Activated B cell treated with CpG ODN at 0.5 μM for 24 hours (primary cell): ENCODE results near the gene GALR1. TPM values are rescaled to one million over a fixed set of nuclear protein-coding genes. Genes with fewer than 3 reads are reported as not detected.
"Not testable (repeated sequence)": the region's sequence is repeated elsewhere in the genome, so short reads cannot be mapped to it uniquely, and the experiment has no call there.

Experiments used
- ATAC-seq: fragments of 200-7000 bp; cut with Tn5 transposase; one replicate; pipeline ENCODE4 v1.10.0; 2021; ENCODE audit warnings: low read depth, mild to moderate bottlenecking, moderate library complexity
- CTCF ChIA-PET: fragments of 350-600 bp; sonication (Branson Sonifier 250); formaldehyde crosslinking; loops from one replicate; lab custom pipeline; 2021; ENCODE audit warnings: antibody characterized with exemption; lab: Charles Lee
- POLR2A ChIA-PET: fragments of 350-600 bp; sonication (Branson Sonifier 250); formaldehyde crosslinking; loops from one replicate; lab custom pipeline; 2021; ENCODE audit warnings: antibody characterized with exemption; lab: Charles Lee
- DNase-seq: peaks from one replicate; pipeline ENCODE4 v3.0.0; 2022
- H3K27ac Mint-ChIP-seq: one replicate; pipeline ENCODE4 v1.8.0; 2020; ENCODE audit warnings: mixed read lengths
- H3K27me3 Mint-ChIP-seq: one replicate; pipeline ENCODE4 v1.8.0; 2021; ENCODE audit warnings: mixed read lengths
- H3K36me3 Mint-ChIP-seq: one replicate; pipeline ENCODE4 v1.8.0; 2021; ENCODE audit warnings: low read depth, mixed read lengths
- H3K4me1 Mint-ChIP-seq: one replicate; pipeline ENCODE4 v1.8.0; 2021; ENCODE audit warnings: mixed read lengths
- H3K4me3 Mint-ChIP-seq: one replicate; pipeline ENCODE4 v1.8.0; 2020; ENCODE audit warnings: mild to moderate bottlenecking, mixed read lengths
- H3K9me3 Mint-ChIP-seq: one replicate; pipeline ENCODE4 v1.8.0; 2020; ENCODE audit warnings: mixed read lengths
- intact Hi-C: fragments of 100-400 bp; cut with micrococcal nuclease; formaldehyde crosslinking; loops from one replicate; pipeline ENCODE4 v1.15.1; 2024
- total RNA-seq: library from RNA; stranded (reverse); gene quantifications from 2 replicates; pipeline ENCODE4 v1.2.3, GENCODE V29; 2022
- TF ChIP-seq, protein P1 (sequence below): fragments of 200-600 bp; IDR thresholded peaks from one replicate; pipeline ENCODE4 v1.8.0; 2022; ENCODE audit warnings: antibody characterized with exemption, mild to moderate bottlenecking

GALR1 gene
- total RNA-seq, 1 donor from 2014 or later, result not detected

GRCh38 chr18:77223221-77223639, 26.4 kb upstream of the GALR1 start:
- Mint-ChIP-seq H3K27ac (no peak overlapping the region), H3K4me3 (no peak overlapping the region), H3K27me3 (peaks cover 15% of the 10 kb centered on the region), H3K9me3 (no peaks in the 10 kb centered on the region), H3K36me3 (no peaks in the 10 kb centered on the region), H3K4me1 (no peaks in the 10 kb centered on the region)
- intact Hi-C loops, result no loop called here
- ATAC-seq (no peak), DNase-seq (no peak)
- TF ChIP-seq, protein P1, sequence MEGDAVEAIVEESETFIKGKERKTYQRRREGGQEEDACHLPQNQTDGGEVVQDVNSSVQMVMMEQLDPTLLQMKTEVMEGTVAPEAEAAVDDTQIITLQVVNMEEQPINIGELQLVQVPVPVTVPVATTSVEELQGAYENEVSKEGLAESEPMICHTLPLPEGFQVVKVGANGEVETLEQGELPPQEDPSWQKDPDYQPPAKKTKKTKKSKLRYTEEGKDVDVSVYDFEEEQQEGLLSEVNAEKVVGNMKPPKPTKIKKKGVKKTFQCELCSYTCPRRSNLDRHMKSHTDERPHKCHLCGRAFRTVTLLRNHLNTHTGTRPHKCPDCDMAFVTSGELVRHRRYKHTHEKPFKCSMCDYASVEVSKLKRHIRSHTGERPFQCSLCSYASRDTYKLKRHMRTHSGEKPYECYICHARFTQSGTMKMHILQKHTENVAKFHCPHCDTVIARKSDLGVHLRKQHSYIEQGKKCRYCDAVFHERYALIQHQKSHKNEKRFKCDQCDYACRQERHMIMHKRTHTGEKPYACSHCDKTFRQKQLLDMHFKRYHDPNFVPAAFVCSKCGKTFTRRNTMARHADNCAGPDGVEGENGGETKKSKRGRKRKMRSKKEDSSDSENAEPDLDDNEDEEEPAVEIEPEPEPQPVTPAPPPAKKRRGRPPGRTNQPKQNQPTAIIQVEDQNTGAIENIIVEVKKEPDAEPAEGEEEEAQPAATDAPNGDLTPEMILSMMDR, result no peak
- ChIA-PET POLR2A (no interaction called here), CTCF (no interaction called here)

DNA sequence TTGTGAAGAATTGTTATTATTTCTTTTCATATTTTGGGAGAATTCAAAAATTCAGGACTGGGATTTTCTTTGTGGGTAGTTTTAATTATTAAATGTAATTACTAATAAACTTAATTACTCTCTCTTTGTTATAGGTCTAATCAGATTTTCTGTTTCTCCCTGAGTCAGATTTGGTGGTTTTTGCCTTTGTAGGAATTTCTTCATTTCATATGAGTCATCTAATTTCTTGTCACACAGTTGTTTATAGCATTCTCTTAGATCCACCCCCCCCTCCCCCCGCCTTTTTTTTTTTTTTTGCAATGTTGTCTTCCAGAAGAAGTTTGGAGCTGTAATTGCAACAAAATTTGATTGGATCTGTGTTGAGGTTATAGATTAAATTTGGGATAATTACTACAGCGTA, 26.0 kb upstream of the GALR1 start:
- Mint-ChIP-seq H3K27me3 (peaks cover 17% of the 10 kb centered on the region), H3K4me3 (no peak overlapping the region), H3K9me3 (no peaks in the 10 kb centered on the region), H3K27ac (no peak overlapping the region), H3K4me1 (no peaks in the 10 kb centered on the region), H3K36me3 (no peaks in the 10 kb centered on the region)
- intact Hi-C loops, result no loop called here
- CTCF ChIA-PET, result no interaction called here
- TF ChIP-seq, protein P1, result no peak
- POLR2A ChIA-PET, result no interaction called here
- no peak for ATAC-seq
- no peak for DNase-seq

DNA sequence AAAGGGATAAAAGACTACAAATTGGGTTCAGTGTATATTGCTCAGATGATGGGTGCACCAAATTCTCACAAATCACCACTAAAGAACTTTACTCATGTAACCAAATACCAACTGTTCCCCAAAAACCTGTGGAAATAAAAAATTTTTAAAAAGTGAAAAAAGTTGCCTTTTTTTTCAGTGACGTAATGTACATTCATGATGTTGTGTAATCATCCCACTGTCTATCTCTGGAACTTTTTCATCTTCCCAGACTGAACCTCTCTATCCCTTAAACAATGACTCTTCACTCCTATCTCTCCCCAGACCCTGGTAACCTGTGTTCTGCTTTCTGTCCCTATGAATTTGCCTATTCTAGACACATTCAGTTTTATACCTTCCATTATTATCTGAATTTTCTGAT, 19.0 kb upstream of the GALR1 start:
- H3K36me3 Mint-ChIP-seq, result no peaks in the 10 kb centered on the region
- ATAC-seq (no peak), DNase-seq (no peak)
- TF ChIP-seq, protein P1, result no peak
- ChIA-PET CTCF (no interaction called here), POLR2A (no interaction called here)
- intact Hi-C loops, result no loop called here
- no peaks in the 10 kb centered on the region for H3K4me1 Mint-ChIP-seq
- H3K9me3 Mint-ChIP-seq, result peaks cover 5% of the 10 kb centered on the region
- no peak overlapping the region for H3K4me3 Mint-ChIP-seq
- no peak overlapping the region for H3K27ac Mint-ChIP-seq
- H3K27me3 Mint-ChIP-seq, result peaks cover 34% of the 10 kb centered on the region

- CTCF ChIA-PET, result no interaction called here
- TF ChIP-seq, protein P1, result no peak
- peaks cover 24% of the 10 kb centered on the region for H3K27me3 Mint-ChIP-seq
- POLR2A ChIA-PET, result no interaction called here
- ATAC-seq, result no peak
- intact Hi-C loops, result no loop called here
- H3K27ac Mint-ChIP-seq, result no peak overlapping the region
- H3K4me1 Mint-ChIP-seq, result no peaks in the 10 kb centered on the region
- no peak for DNase-seq
- peaks cover 4% of the 10 kb centered on the region for H3K36me3 Mint-ChIP-seq
- peaks cover 23% of the 10 kb centered on the region for H3K9me3 Mint-ChIP-seq
- H3K4me3 Mint-ChIP-seq, result no peak overlapping the region
Measured at GRCh38 chr18:77234504-77235365, 14.9 kb upstream of the GALR1 start.

- H3K27ac Mint-ChIP-seq, H3K4me1 Mint-ChIP-seq, H3K4me3 Mint-ChIP-seq, H3K36me3 Mint-ChIP-seq, DNase-seq, CTCF ChIA-PET, ATAC-seq, intact Hi-C loops, POLR2A ChIA-PET: not testable (repeated sequence)
- Mint-ChIP-seq H3K9me3 (peaks cover 23% of the 10 kb centered on the region), H3K27me3 (peaks cover 17% of the 10 kb centered on the region)
Measured at GRCh38 chr18:77239285-77239684, 10.4 kb upstream of the GALR1 start.
